HG02623 (cell line): ENCODE data around the gene MTUS2.
"Not testable (repeated sequence)": the region's sequence is repeated elsewhere in the genome, so short reads cannot be mapped to it uniquely, and the experiment has no call there.

ENCODE experiments used
- ATAC-seq: cut with Tn5 transposase; IDR thresholded peaks from one replicate; pipeline ENCODE4 v1.9.1; 2021; ENCODE audit warnings: moderate library complexity; ENCODE audit not compliant: unreplicated experiment

Gene MTUS2

DNA sequence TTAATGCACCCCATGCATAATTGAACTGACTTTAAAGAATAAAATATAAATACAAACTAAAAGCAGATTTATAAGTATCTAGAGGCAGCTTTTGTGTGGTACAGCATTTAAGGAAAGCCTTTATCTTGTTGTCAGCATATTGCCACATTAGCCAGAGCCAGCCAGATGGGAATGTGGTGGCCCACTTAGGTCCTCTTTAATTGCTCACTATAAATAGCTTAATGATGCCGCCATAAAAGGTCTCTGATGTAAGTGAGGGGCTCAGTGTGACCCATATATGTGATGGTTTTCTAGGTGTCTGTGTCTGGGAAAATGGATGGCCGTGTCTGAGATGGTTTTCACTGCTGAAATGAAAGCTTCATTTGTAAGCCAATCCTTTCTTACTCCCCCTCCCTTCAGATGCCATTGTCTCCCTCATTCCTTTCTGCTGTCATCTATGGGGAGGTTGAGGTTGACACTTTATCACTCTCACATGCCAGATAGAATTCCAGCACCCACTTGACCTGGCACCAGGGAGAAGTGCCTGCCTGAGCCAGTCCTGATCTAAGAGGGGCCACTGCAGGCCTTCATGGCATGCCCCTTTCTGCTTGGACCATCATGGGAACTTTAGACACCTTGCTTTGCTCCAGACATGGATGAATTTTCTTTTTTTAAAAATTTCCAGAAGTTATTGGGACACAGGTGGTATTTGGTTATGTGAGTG, 135.3 kb downstream of the MTUS2 start:
- no peak for ATAC-seq

DNA sequence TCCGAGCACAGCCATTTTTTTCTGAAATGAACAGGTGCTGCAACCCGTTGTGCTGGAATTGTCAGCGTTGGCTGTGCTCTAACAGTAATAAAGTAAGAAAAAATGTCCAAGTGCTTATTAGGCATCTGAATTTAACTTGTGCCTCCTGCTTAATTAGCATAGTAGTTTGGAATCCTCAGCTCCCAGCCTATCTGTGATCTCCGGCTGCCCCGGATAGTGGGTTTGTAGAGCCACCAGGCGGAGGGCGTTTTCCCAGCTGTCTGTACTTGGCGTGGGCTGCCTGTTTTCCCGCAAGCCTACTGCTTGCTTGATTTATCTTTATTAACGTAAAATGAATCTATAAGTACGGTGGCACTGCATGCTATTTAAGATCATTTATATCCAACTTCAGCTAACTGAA, 137.9 kb downstream of the MTUS2 start:
- no peak for ATAC-seq

DNA sequence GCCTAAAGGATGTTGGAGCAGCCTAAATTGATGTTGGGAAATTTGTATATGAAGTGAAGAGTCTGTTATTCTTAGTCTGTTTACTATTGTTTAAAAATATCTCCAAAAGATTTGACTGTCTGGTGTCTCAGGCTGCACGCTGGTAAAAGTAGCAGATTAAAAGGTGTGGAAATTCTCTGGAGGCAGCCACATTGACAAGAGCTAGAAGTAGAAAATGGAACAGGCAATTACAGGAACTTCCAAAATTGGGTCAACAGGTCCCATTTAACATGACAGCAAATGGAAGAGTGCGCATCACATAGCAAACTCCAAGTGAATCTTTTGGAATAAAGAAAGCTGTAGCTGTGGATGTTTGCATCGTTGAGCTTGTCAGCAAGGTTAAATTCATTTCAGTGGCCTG, 138.3 kb downstream of the MTUS2 start:
- ATAC-seq: no peak

DNA sequence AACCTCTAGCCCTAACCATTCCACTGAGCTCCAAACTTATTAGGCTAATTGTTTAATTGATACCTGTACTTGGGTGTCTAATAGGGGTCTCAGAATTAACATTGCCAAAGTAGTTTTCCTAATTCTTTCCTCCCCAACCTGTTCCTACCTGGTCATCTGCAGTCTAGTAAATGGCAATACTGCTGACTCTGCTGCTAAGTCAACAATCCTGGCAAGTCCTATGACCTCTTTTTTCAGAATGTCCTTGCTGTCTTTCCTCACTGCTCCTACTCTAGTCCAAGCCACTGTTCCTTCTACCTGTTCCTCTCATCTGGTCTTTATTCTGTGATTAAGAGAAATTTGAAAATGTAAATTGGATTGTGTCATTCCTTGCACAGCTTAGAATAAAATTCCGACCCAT, 143.9 kb downstream of the MTUS2 start:
- no peak for ATAC-seq

DNA sequence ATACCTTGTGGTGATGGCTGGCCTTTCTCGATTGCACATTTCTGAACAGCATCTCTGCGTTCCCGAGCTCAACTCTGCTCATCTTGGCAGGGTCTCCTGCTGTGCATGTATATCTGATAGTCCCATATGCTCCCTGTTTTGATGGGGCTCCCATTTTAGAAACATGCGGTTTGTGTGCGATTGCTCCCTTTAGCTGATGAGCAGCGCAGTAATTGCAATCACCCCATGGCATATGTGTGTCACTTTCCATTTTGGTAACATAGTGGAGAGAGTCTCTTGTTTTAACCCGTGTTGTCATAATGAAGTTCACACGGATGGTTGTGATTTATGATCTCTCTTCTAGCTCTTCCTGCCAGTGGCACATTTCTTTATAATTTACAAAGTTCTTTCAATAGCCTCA, 144.7 kb downstream of the MTUS2 start:
- no peak for ATAC-seq

DNA sequence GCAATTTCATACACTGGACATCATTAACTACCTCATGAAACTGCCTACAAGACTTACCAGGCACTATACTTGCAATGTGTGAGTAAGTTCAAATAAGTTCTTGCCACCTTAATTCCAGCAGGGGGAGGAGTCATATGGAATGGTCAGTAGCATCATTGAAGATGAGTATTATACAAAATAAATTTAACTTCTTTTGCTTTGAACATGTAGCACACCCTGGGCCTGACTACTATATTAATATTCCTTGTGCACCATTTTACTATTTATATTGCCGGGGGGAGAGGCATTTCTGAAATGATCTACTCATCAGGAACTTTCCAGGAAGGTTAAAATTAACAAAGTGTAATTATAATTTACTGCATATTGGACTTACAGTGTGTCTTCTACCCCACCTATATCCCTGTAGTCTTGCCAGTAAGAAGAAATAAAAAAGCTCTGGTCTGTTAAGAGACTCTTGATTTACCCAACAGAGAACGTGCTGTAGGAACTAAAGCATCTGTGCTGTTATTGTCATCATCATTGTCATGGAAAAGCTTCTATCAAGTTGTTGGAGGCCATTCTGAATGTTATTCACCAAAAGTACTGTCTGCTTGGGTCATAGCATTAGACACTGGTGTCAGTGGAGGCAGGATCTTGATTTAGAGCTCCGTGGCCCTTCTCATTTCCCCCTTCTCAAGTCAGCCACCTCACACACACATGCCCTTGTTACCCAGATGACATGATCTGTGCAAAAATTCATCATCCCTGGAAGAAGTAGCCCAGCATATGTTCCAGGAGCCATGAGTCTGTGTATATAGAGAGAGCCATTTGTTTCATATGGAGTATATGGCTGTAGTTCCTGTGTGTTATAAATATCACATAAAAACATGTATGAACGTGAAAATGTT, 147.1 kb downstream of the MTUS2 start:
- ATAC-seq: no peak

DNA sequence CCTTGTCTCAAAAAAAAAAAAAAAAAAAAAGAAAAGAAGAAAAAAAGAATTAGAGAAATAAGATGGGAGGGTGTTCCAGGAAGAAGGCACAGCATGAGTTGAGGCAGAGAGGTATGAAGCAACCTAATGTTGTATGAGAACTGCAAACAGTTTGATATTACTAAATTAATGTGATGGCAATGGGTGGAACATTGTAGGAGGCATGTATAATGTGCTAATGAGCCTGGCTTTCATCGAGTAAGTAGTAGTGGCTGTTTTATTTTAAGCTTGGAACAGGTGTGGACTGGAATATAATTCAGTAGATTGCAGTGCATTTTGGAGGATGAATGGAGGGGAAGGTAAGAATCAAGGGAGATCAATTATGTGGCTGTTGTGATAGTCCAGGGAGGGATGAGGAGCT, 156.1 kb downstream of the MTUS2 start:
- ATAC-seq: no peak

DNA sequence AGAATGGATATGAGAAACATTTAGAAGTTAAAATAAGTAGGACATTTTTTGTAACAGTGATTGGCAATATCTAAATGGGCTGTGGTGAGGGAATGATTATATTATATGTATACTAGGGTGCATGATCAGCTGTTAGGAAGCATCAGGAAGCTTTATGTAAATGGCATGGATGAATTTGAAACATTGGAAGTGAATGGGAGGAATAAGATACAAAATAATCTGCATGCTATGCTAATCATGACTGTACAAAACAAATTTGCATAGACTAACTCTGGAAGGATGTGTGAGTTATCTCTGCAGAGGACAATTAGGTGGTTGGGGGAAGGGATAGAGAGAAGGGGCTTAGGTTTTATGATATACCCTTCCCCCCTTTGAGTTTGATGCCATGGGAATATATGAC, 156.5 kb downstream of the MTUS2 start:
- ATAC-seq: no peak

DNA sequence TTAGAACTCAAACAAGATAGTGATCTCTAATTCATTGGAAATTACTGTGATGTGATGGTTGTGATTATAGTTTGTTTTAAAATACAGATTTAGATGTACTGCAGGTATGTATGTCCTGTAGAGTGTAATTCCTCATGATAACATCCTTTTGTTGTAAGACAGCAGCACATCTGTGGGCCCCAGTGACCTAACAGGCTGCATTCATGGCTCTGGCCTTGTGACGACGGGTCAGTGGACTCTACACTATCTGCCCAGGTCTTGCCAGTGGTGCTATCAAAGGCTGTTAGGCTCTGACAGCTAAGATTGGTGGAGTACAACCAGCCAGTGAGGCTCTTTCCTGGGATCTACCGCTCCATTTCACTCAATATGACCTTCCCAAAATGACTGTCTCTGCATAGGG, 158.4 kb downstream of the MTUS2 start:
- no peak for ATAC-seq

- no peak for ATAC-seq
Measured at GRCh38 chr13:28981530-28981929, 161.4 kb downstream of the MTUS2 start.

GRCh38 chr13:28983641-28984040, 163.5 kb downstream of the MTUS2 start:
- no peak for ATAC-seq

DNA sequence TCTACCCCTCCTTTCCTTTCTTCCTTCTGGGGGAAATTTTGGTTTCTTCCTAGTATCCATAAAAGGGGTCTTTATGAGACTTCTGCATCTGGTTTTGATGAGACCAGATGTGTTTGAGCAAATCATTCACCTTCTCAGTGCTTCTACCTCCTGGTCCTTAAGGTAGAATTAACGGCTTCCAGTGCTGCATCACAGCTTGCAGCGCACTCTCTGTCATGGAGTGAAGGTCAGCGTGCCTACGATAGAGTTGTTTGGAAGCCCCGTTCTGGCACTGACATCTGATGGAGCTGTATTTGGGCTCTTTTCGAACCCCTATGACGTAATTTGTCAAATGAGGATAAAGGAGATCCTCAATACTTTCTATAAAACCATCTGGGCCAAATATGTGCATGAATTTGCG, 164.2 kb downstream of the MTUS2 start:
- no peak for ATAC-seq

- no peak for ATAC-seq
Measured at GRCh38 chr13:28984825-28985224, 164.7 kb downstream of the MTUS2 start.

DNA sequence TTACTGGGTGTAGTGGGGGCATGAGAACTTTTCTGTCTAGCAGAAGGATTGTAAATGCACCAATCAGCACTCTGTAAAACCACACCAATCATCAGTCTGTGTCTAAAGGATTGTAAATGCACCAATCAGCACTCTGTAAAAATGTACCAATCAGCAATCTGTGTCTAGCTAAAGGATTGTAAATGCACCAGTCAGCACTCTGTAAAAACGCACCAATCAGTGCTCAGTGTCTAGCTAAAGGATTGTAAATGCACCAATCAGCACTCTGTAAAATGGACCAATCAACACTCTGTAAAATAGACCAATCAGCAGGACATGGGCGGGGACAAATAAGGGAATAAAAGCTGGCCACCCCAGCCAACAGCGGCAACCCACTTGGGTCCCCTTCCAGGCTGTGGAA, 170.2 kb downstream of the MTUS2 start:
- ATAC-seq: not testable (repeated sequence)

DNA sequence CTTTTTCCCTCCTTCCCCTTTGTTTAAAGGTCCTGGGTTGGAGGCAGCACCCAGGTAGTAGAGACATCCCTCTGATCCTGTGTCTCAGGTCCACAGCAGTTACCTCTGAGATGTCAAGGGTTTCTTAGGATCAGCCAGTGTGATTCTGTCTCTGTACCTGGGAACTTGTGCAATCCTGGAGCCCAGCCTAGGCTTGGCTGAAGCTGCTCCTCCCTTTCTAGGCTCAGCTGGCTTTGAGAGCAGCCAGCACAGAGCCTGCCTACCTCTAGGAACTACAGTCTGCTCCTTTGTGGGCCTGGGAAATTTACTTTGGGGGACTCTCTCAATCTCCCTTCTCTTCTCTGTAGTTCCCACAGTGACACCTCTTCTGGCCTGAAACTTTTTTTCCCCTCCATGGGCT, 171.6 kb downstream of the MTUS2 start:
- ATAC-seq: no peak

DNA sequence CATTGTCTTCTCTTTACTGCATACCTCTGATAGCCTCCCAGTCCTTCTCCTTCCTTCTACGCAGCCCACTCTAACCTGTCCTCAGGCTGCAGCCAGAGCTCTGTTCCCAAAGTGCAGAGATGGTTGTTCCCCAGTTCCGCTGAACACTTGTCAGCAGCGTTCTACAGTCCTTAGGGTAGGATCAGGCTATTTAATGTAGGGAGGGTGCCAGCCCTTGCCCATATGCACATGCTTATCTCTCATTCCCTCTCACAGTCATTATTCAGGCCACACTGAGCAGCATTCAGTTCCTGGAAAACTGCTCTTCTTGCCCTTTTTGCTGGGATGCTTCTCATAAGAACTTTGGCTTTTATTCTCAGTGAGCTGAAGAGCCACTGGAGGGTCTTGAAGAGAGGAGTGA, 180.7 kb downstream of the MTUS2 start:
- ATAC-seq: no peak

GRCh38 chr13:29005035-29005762, 185.1 kb downstream of the MTUS2 start:
- ATAC-seq: no peak

- ATAC-seq: no peak
Measured at GRCh38 chr13:29005763-29006120, 185.6 kb downstream of the MTUS2 start.

- ATAC-seq: no peak
Measured at GRCh38 chr13:29006359-29006850, 186.3 kb downstream of the MTUS2 start.

DNA sequence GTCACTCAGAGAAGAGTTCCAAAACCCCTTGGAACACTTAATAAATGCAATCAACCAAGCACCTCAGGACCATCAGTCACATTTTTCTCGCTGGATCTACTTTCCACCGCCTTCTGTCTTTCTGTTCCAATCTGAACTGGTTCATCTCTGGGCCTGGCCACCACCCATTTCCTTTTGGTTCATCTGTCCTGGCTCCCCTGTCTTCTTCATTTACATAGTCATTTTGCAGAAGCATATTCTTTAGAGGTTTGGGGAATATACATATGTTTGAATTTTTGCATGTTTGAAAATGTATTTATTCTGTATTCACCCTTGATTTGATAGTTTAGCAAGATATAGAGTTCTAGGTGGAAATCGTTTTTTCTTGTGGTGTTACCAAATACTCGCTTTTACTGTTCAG, 188.2 kb downstream of the MTUS2 start:
- ATAC-seq: no peak

- ATAC-seq: no peak
Measured at GRCh38 chr13:29020314-29020713, 200.2 kb downstream of the MTUS2 start.

DNA sequence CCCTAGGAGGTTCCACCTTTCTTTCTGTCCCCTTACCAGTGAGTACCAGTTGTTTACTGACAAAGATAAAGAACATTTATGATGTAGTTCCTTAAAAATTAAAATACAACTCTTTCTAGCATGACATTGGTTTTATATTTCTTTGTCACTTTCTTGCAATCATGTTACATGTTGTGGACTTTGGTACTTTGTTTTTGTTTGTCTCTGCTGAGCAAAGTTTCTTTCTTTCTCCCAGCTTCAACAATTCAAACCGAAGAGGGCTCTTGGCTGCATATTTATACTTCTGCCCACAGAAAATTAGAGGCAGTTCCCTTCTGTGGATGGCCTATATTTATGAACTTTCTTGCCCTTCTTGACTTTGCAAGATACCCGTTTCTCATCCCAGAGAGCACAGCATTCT, 201.2 kb downstream of the MTUS2 start:
- ATAC-seq: no peak
